PC-9 (cell line): ENCODE data around the gene STRN4. TPM values are rescaled to one million over a fixed set of nuclear protein-coding genes. Genes with fewer than 3 reads are reported as not detected.

Source experiments
- BruUV-seq: library from RNA; stranded (reverse); fragments of 400-500 nt; replicated peaks from 2 replicates; lab custom pipeline; 2021; lab: Mats Ljungman, UMichigan
- CTCF ChIA-PET: fragments of 300-600 bp; sonication (Branson Sonifier 250); formaldehyde crosslinking; loops from one replicate; lab custom pipeline; 2022; ENCODE audit warnings: antibody characterized with exemption; lab: Charles Lee
- POLR2A ChIA-PET: fragments of 300-600 bp; sonication (Branson Sonifier 250); formaldehyde crosslinking; loops from one replicate; lab custom pipeline; 2022; ENCODE audit warnings: antibody characterized with exemption; ENCODE audit not compliant: unreplicated experiment; lab: Charles Lee
- DNase-seq, 2 experiments: peaks; one replicate each; pipeline versions ENCODE4 v3.0.0 to v3.0.0-alpha.2; 2015 to 2022; ENCODE audit warnings: mixed read lengths in 1 of 2
- H2AFZ ChIP-seq: fragments of 200-600 bp; sonication (generic); 2 replicates; pipeline ENCODE4 v1.8.1; 2017; ENCODE audit warnings: antibody characterized with exemption
- H3F3A ChIP-seq: fragments of 200-600 bp; sonication (generic); 2 replicates; pipeline ENCODE4 v1.8.1; 2017; ENCODE audit warnings: antibody characterized with exemption, mild to moderate bottlenecking, low read depth; ENCODE audit not compliant: insufficient read depth
- H3K27ac ChIP-seq: fragments of 200-600 bp; sonication (generic); 2 replicates; pipeline ENCODE4 v1.6.1; 2016; ENCODE audit warnings: mixed run types
- H3K27me3 ChIP-seq: fragments of 200-600 bp; sonication (generic); 2 replicates; pipeline ENCODE4 v1.6.1; 2016; ENCODE audit warnings: low read depth, mixed run types; ENCODE audit not compliant: insufficient read depth
- H3K36me3 ChIP-seq: fragments of 200-600 bp; sonication (generic); 2 replicates; pipeline ENCODE4 v1.6.1; 2016; ENCODE audit warnings: low read depth, mixed run types
- H3K4me1 ChIP-seq: fragments of 200-600 bp; sonication (generic); replicated peaks from 2 replicates; pipeline ENCODE4 v1.6.1; 2016; ENCODE audit warnings: mixed run types; ENCODE audit not compliant: insufficient read depth
- H3K4me2 ChIP-seq: fragments of 200-600 bp; sonication (generic); 2 replicates; pipeline ENCODE4 v1.6.1; 2017; ENCODE audit warnings: mixed run types
- H3K4me3 ChIP-seq: fragments of 200-600 bp; sonication (generic); 2 replicates; pipeline ENCODE4 v1.6.1; 2016; ENCODE audit warnings: mixed run types
- H3K79me2 ChIP-seq: fragments of 200-600 bp; sonication (generic); 2 replicates; pipeline ENCODE4 v1.6.1; 2017; ENCODE audit warnings: low read depth, mixed run types
- H3K9me2 ChIP-seq: fragments of 200-600 bp; sonication (generic); 2 replicates; pipeline ENCODE4 v1.8.1; 2017; ENCODE audit warnings: mild to moderate bottlenecking; ENCODE audit not compliant: insufficient read depth
- H3K9me3 ChIP-seq: fragments of 200-600 bp; sonication (generic); 2 replicates; pipeline ENCODE4 v1.8.1; 2016; ENCODE audit warnings: low read depth; ENCODE audit not compliant: insufficient read depth
- H4K20me1 ChIP-seq: fragments of 200-600 bp; sonication (generic); 2 replicates; pipeline ENCODE4 v1.8.1; 2017; ENCODE audit not compliant: insufficient read depth
- CTCF ChIP-seq: fragments of 200-600 bp; sonication (generic); conservative IDR thresholded peaks from 2 replicates; pipeline ENCODE4 v1.6.1; 2017; ENCODE audit warnings: mixed run types, antibody characterized with exemption, mild to moderate bottlenecking, moderate library complexity
- EZH2 ChIP-seq: fragments of 200-600 bp; sonication (generic); IDR thresholded peaks from 2 replicates; pipeline ENCODE4 v1.8.0; 2017; ENCODE audit warnings: antibody characterized with exemption, low read depth
- intact Hi-C: fragments of 100-400 bp; cut with micrococcal nuclease; formaldehyde crosslinking; loops from one replicate; pipeline ENCODE4 v1.10.0; 2022; ENCODE audit not compliant: unreplicated experiment
- total RNA-seq: library from RNA; stranded (reverse); gene quantifications from 2 replicates; pipeline ENCODE4 v1.2.3, GENCODE V29; 2021

The STRN4 gene
- total RNA-seq, 1 experiment from 2014 or later, result 93.3 TPM

- no peaks in the 10 kb centered on the region for H3K9me2 ChIP-seq
- H3K27ac ChIP-seq, result no peak overlapping the region
- H3F3A ChIP-seq, result peaks cover 11% of the 10 kb centered on the region; the same call in 1 of the 2 replicates
- ChIA-PET POLR2A (no interaction called here), CTCF (interaction anchor here (0.7 kb wide), 1 partner anchor 213 kb away, joined by 3 read pairs; no protein-coding TSS in a partner anchor)
- DNase-seq, result peak in 1 of 2 experiments; percentile 19
- H2AFZ ChIP-seq, result no peak overlapping the region
- H3K4me3 ChIP-seq, result no peak overlapping the region
- H3K27me3 ChIP-seq, result no peaks in the 10 kb centered on the region
- no TSS peak for BruUV-seq
- no peaks in the 10 kb centered on the region for H3K9me3 ChIP-seq
- H3K36me3 ChIP-seq, result peaks cover 27% of the 10 kb centered on the region
- TF ChIP-seq EZH2, result no peak
- TF ChIP-seq CTCF, result no peak
- peaks cover 64% of the 10 kb centered on the region for H4K20me1 ChIP-seq
- peaks cover 88% of the 10 kb centered on the region for H3K79me2 ChIP-seq
- no peak overlapping the region for H3K4me2 ChIP-seq
- intact Hi-C loops, result no loop called here
- peaks cover 11% of the 10 kb centered on the region for H3K4me1 ChIP-seq
Observed at GRCh38 chr19:46742926-46743480, 3.2 kb downstream of the STRN4 start.

GRCh38 chr19:46741447-46741846, 4.8 kb downstream of the STRN4 start:
- intact Hi-C loops, result no loop called here
- Histone ChIP-seq H3K4me2 (no peak overlapping the region), H3K9me3 (no peaks in the 10 kb centered on the region), H3K27ac (no peak overlapping the region), H3K79me2 (peaks cover 91% of the 10 kb centered on the region), H3K9me2 (no peaks in the 10 kb centered on the region), H2AFZ (no peak overlapping the region), H3K27me3 (no peaks in the 10 kb centered on the region), H3K36me3 (peaks cover 32% of the 10 kb centered on the region), H3F3A (no peaks in the 10 kb centered on the region), H4K20me1 (peaks cover 74% of the 10 kb centered on the region), H3K4me1 (peaks cover 11% of the 10 kb centered on the region), H3K4me3 (no peak overlapping the region)
- TF ChIP-seq CTCF (no peak), EZH2 (no peak)
- BruUV-seq, result no TSS peak
- ChIA-PET CTCF (no interaction called here), POLR2A (no interaction called here)
- DNase-seq, result no peak

GRCh38 chr19:46739290-46739771, 6.9 kb downstream of the STRN4 start:
- ChIA-PET CTCF (no interaction called here), POLR2A (no interaction called here)
- Histone ChIP-seq H3K79me2 (peaks cover 74% of the 10 kb centered on the region), H2AFZ (no peak overlapping the region), H3K4me1 (peaks cover 16% of the 10 kb centered on the region), H3K4me2 (no peak overlapping the region), H3K4me3 (no peak overlapping the region), H3K9me2 (no peaks in the 10 kb centered on the region), H3K27ac (no peak overlapping the region), H3K27me3 (no peaks in the 10 kb centered on the region), H4K20me1 (peaks cover 72% of the 10 kb centered on the region), H3K9me3 (no peaks in the 10 kb centered on the region), H3F3A (peaks cover 14% of the 10 kb centered on the region), H3K36me3 (peaks cover 33% of the 10 kb centered on the region)
- peak in 1 of 2 experiments; percentile 20 for DNase-seq
- intact Hi-C loops, result no loop called here
- TF ChIP-seq CTCF (no peak), EZH2 (no peak)
- no TSS peak for BruUV-seq
